Measurements from ENCODE around the gene RSPH10B2. TPM values are rescaled to one million over a fixed set of nuclear protein-coding genes. Genes with fewer than 3 reads are reported as not detected.
"Not testable (repeated sequence)": the region's sequence is repeated elsewhere in the genome, so short reads cannot be mapped to it uniquely, and the experiment has no call there.

RSPH10B2 gene
- total and polyA plus RNA-seq, 7 experiments from 2014 or later, result 0.72 to 0.94 (median 0.80) TPM; not detected in 3

GRCh38 chr7:6798047-6798446 is 44.1 kb downstream of the RSPH10B2 start:
- H3K36me3 Mint-ChIP-seq, result peaks cover 0 to 10% (median 1%) of the 10 kb centered on the region in 5 donors
- H3K4me3 ChIP-seq (ENCODE audit: low read length); intact Hi-C loops (cut with micrococcal nuclease); H3K9me3 ChIP-seq (ENCODE audit: control insufficient read depth in 2 of 3, low read length in 3 of 3); CTCF ChIA-PET; H3K27me3 Mint-ChIP-seq; H3K4me1 Mint-ChIP-seq; DNase-seq; H3K36me3 ChIP-seq (ENCODE audit: control insufficient read depth in 2 of 3, insufficient read depth in 3 of 3, low read length in 3 of 3); H3K27ac ChIP-seq (ENCODE audit: low read depth, low read length); H3K27ac Mint-ChIP-seq; H3K27me3 ChIP-seq (ENCODE audit: control insufficient read depth in 2 of 2, insufficient read depth in 2 of 2, low read length in 2 of 2); ATAC-seq; POLR2A ChIA-PET; H3K9me3 Mint-ChIP-seq; H3K4me1 ChIP-seq (ENCODE audit: control insufficient read depth in 2 of 2, insufficient read depth in 2 of 2, low read length in 2 of 2); H3K4me3 Mint-ChIP-seq: not testable (repeated sequence)

- H3K27me3 ChIP-seq (ENCODE audit: control insufficient read depth in 2 of 2, insufficient read depth in 2 of 2, low read length in 2 of 2); H3K9me3 ChIP-seq (ENCODE audit: control insufficient read depth in 2 of 3, low read length in 3 of 3); ATAC-seq; CTCF ChIA-PET; H3K27me3 Mint-ChIP-seq; H3K4me1 Mint-ChIP-seq; H3K9me3 Mint-ChIP-seq; H3K4me3 ChIP-seq (ENCODE audit: low read length); H3K36me3 ChIP-seq (ENCODE audit: control insufficient read depth in 2 of 3, insufficient read depth in 3 of 3, low read length in 3 of 3); H3K27ac Mint-ChIP-seq; H3K4me3 Mint-ChIP-seq; H3K4me1 ChIP-seq (ENCODE audit: control insufficient read depth in 2 of 2, insufficient read depth in 2 of 2, low read length in 2 of 2); POLR2A ChIA-PET; intact Hi-C loops (cut with micrococcal nuclease); H3K36me3 Mint-ChIP-seq; DNase-seq; H3K27ac ChIP-seq (ENCODE audit: low read depth, low read length): not testable (repeated sequence)
These were observed 46.0 kb downstream of the RSPH10B2 start for GRCh38 chr7:6799887-6800286.

GRCh38 chr7:6800331-6800730 is 46.4 kb downstream of the RSPH10B2 start:
- H3K4me3 ChIP-seq (ENCODE audit: low read length); CTCF ChIA-PET; H3K36me3 Mint-ChIP-seq; H3K27me3 Mint-ChIP-seq; H3K27me3 ChIP-seq (ENCODE audit: control insufficient read depth in 2 of 2, insufficient read depth in 2 of 2, low read length in 2 of 2); H3K9me3 ChIP-seq (ENCODE audit: control insufficient read depth in 2 of 3, low read length in 3 of 3); H3K27ac ChIP-seq (ENCODE audit: low read depth, low read length); H3K27ac Mint-ChIP-seq; H3K4me1 ChIP-seq (ENCODE audit: control insufficient read depth in 2 of 2, insufficient read depth in 2 of 2, low read length in 2 of 2); H3K36me3 ChIP-seq (ENCODE audit: control insufficient read depth in 2 of 3, insufficient read depth in 3 of 3, low read length in 3 of 3); intact Hi-C loops (cut with micrococcal nuclease); DNase-seq; POLR2A ChIA-PET; H3K9me3 Mint-ChIP-seq; ATAC-seq; H3K4me3 Mint-ChIP-seq; H3K4me1 Mint-ChIP-seq: not testable (repeated sequence)

GRCh38 chr7:6807393-6807918 is 53.6 kb downstream of the RSPH10B2 start:
- H3K9me3 Mint-ChIP-seq; H3K36me3 Mint-ChIP-seq; H3K27ac ChIP-seq (ENCODE audit: low read depth, low read length); ATAC-seq; H3K4me1 ChIP-seq (ENCODE audit: control insufficient read depth in 2 of 2, insufficient read depth in 2 of 2, low read length in 2 of 2); H3K27me3 Mint-ChIP-seq; H3K27me3 ChIP-seq (ENCODE audit: control insufficient read depth in 2 of 2, insufficient read depth in 2 of 2, low read length in 2 of 2); H3K4me1 Mint-ChIP-seq; POLR2A ChIA-PET; H3K9me3 ChIP-seq (ENCODE audit: control insufficient read depth in 2 of 3, low read length in 3 of 3); H3K4me3 Mint-ChIP-seq; intact Hi-C loops (cut with micrococcal nuclease); H3K36me3 ChIP-seq (ENCODE audit: control insufficient read depth in 2 of 3, insufficient read depth in 3 of 3, low read length in 3 of 3); CTCF ChIA-PET; DNase-seq; H3K27ac Mint-ChIP-seq; H3K4me3 ChIP-seq (ENCODE audit: low read length): not testable (repeated sequence)

GRCh38 chr7:6807959-6808358 is 54.1 kb downstream of the RSPH10B2 start:
- H3K4me3 ChIP-seq (ENCODE audit: low read length); H3K27me3 ChIP-seq (ENCODE audit: control insufficient read depth in 2 of 2, insufficient read depth in 2 of 2, low read length in 2 of 2); H3K4me3 Mint-ChIP-seq; intact Hi-C loops (cut with micrococcal nuclease); H3K4me1 ChIP-seq (ENCODE audit: control insufficient read depth in 2 of 2, insufficient read depth in 2 of 2, low read length in 2 of 2); H3K27ac Mint-ChIP-seq; ATAC-seq; H3K27ac ChIP-seq (ENCODE audit: low read depth, low read length); H3K9me3 ChIP-seq (ENCODE audit: control insufficient read depth in 2 of 3, low read length in 3 of 3); H3K36me3 ChIP-seq (ENCODE audit: control insufficient read depth in 2 of 3, insufficient read depth in 3 of 3, low read length in 3 of 3); H3K27me3 Mint-ChIP-seq; H3K36me3 Mint-ChIP-seq; H3K9me3 Mint-ChIP-seq; CTCF ChIA-PET; H3K4me1 Mint-ChIP-seq; DNase-seq; POLR2A ChIA-PET: not testable (repeated sequence)

GRCh38 chr7:6813011-6813410 is 59.1 kb downstream of the RSPH10B2 start:
- peaks cover 0 to 26% (median 6%) of the 10 kb centered on the region in 5 donors for H3K36me3 Mint-ChIP-seq
- DNase-seq; H3K4me3 Mint-ChIP-seq; POLR2A ChIA-PET; H3K9me3 ChIP-seq (ENCODE audit: control insufficient read depth in 2 of 3, low read length in 3 of 3); H3K4me1 ChIP-seq (ENCODE audit: control insufficient read depth in 2 of 2, insufficient read depth in 2 of 2, low read length in 2 of 2); H3K27me3 ChIP-seq (ENCODE audit: control insufficient read depth in 2 of 2, insufficient read depth in 2 of 2, low read length in 2 of 2); H3K4me1 Mint-ChIP-seq; CTCF ChIA-PET; H3K36me3 ChIP-seq (ENCODE audit: control insufficient read depth in 2 of 3, insufficient read depth in 3 of 3, low read length in 3 of 3); H3K9me3 Mint-ChIP-seq; H3K4me3 ChIP-seq (ENCODE audit: low read length); H3K27me3 Mint-ChIP-seq; H3K27ac Mint-ChIP-seq; ATAC-seq; H3K27ac ChIP-seq (ENCODE audit: low read depth, low read length); intact Hi-C loops (cut with micrococcal nuclease): not testable (repeated sequence)

GRCh38 chr7:6815470-6815869 is 61.6 kb downstream of the RSPH10B2 start:
- CTCF ChIA-PET, result not testable (repeated sequence)

More at GRCh38 chr7:6815470-6815869, 61.6 kb downstream of the RSPH10B2 start:
- H3K27me3 ChIP-seq (ENCODE audit: control insufficient read depth in 2 of 2, insufficient read depth in 2 of 2, low read length in 2 of 2); ATAC-seq; H3K4me1 ChIP-seq (ENCODE audit: control insufficient read depth in 2 of 2, insufficient read depth in 2 of 2, low read length in 2 of 2); H3K4me3 ChIP-seq (ENCODE audit: low read length); H3K36me3 ChIP-seq (ENCODE audit: control insufficient read depth in 2 of 3, insufficient read depth in 3 of 3, low read length in 3 of 3); H3K4me1 Mint-ChIP-seq; DNase-seq; POLR2A ChIA-PET; H3K27ac ChIP-seq (ENCODE audit: low read depth, low read length); H3K9me3 Mint-ChIP-seq; intact Hi-C loops (cut with micrococcal nuclease); H3K27me3 Mint-ChIP-seq; H3K27ac Mint-ChIP-seq; H3K4me3 Mint-ChIP-seq; H3K9me3 ChIP-seq (ENCODE audit: control insufficient read depth in 2 of 3, low read length in 3 of 3): not testable (repeated sequence)
- H3K36me3 Mint-ChIP-seq, result peaks cover 0 to 31% (median 13%) of the 10 kb centered on the region in 5 donors
